K562 (cell line): Measurements from ENCODE around the gene NKAPL. TPM values are rescaled to one million over a fixed set of nuclear protein-coding genes. Genes with fewer than 3 reads are reported as not detected.
A peak's percentile ranks its signal among the peaks of the same experiment; 100 is the strongest.

Experiments
- ATF6 ChIP-seq: sonication (generic); formaldehyde crosslinking; IDR thresholded peaks from 2 replicates; pipeline ENCODE4 v1.4.0; 2020; ENCODE audit warnings: mild to moderate bottlenecking, missing genetic modification reagents
- BRD4 ChIP-seq: fragments of 200-600 bp; sonication (generic); IDR thresholded peaks from 2 replicates; pipeline ENCODE4 v1.6.1; 2017; ENCODE audit warnings: inconsistent platforms
- BRD9 ChIP-seq: fragments of 450-650 bp; IDR thresholded peaks from 2 replicates; pipeline ENCODE4 v1.6.1; 2018; ENCODE audit warnings: low read depth; ENCODE audit not compliant: partially characterized antibody
- CBFA2T3 ChIP-seq: fragments of 450-650 bp; IDR thresholded peaks from 2 replicates; pipeline ENCODE4 v1.6.1; 2017
- CBFB ChIP-seq: sonication (generic); formaldehyde crosslinking; IDR thresholded peaks from 2 replicates; pipeline ENCODE4 v1.4.0; 2020; ENCODE audit warnings: mild to moderate bottlenecking, missing genetic modification reagents
- CBX1 ChIP-seq: sonication (generic); IDR thresholded peaks from 2 replicates; pipeline ENCODE4 v1.6.1; 2016; ENCODE audit warnings: antibody characterized with exemption, low read depth, mild to moderate bottlenecking
- CXXC5 ChIP-seq: fragments of 250-450 bp; sonication (Bioruptor Pico); IDR thresholded peaks from 2 replicates; pipeline ENCODE4 v1.8.0; 2022; ENCODE audit warnings: inconsistent platforms, mild to moderate bottlenecking, moderate library complexity
- HNRNPL ChIP-seq: fragments of 200-400 bp; formaldehyde crosslinking; IDR thresholded peaks from 2 replicates; pipeline ENCODE4 v1.6.1; 2017; ENCODE audit warnings: low read depth, mild to moderate bottlenecking, low read length
- KHSRP ChIP-seq: fragments of 450-650 bp; IDR thresholded peaks from 2 replicates; pipeline ENCODE4 v1.6.1; 2017
- NEUROD1 ChIP-seq: fragments of 150-350 bp; IDR thresholded peaks from 2 replicates; pipeline ENCODE4 v1.6.1; 2014; ENCODE audit warnings: borderline replicate concordance, low read length, low read depth; ENCODE audit not compliant: partially characterized antibody
- POLR2B ChIP-seq: fragments of 450-650 bp; IDR thresholded peaks from 2 replicates; pipeline ENCODE4 v1.6.1; 2018; ENCODE audit warnings: low read depth; ENCODE audit not compliant: partially characterized antibody
- POLR2G ChIP-seq: fragments of 200-400 bp; formaldehyde crosslinking; IDR thresholded peaks from 2 replicates; pipeline ENCODE4 v1.6.1; 2017; ENCODE audit warnings: low read depth, mild to moderate bottlenecking, antibody characterized with exemption, low read length, moderate library complexity
- RB1 ChIP-seq: fragments of 450-650 bp; IDR thresholded peaks from 2 replicates; pipeline ENCODE4 v1.6.1; 2017; ENCODE audit warnings: low read depth, mild to moderate bottlenecking
- RBM15 ChIP-seq: fragments of 200-400 bp; formaldehyde crosslinking; IDR thresholded peaks from 2 replicates; pipeline ENCODE4 v1.6.1; 2018; ENCODE audit warnings: mild to moderate bottlenecking, low read length, moderate library complexity; ENCODE audit not compliant: insufficient read depth
- RFX5 ChIP-seq: IDR thresholded peaks from 2 replicates; pipeline ENCODE4 v1.6.1; 2011; ENCODE audit warnings: low read depth, mild to moderate bottlenecking, improper control_type of control experiment, low read length
- SMAD2 ChIP-seq: fragments of 150-350 bp; IDR thresholded peaks from 2 replicates; pipeline ENCODE4 v1.6.1; 2014; ENCODE audit warnings: low read depth, mild to moderate bottlenecking, low read length
- SNIP1 ChIP-seq: fragments of 450-650 bp; IDR thresholded peaks from 2 replicates; pipeline ENCODE4 v1.7.1; 2017; ENCODE audit warnings: low read depth, mild to moderate bottlenecking
- SREBF1 ChIP-seq: fragments of 150-350 bp; IDR thresholded peaks from 2 replicates; pipeline ENCODE4 v1.6.1; 2014; ENCODE audit warnings: antibody characterized with exemption, low read depth, low read length, borderline replicate concordance
- SRSF1 ChIP-seq: fragments of 200-400 bp; formaldehyde crosslinking; IDR thresholded peaks from 2 replicates; pipeline ENCODE4 v1.6.1; 2017; ENCODE audit warnings: mild to moderate bottlenecking, low read depth, low read length, moderate library complexity
- YY1 ChIP-seq, 3 experiments: IDR thresholded peaks; 2 replicates each; pipeline ENCODE4 v1.6.1; 2011; ENCODE audit warnings: low read length in 2 of 3, mild to moderate bottlenecking in 2 of 3, moderate library complexity in 2 of 3, borderline replicate concordance in 1 of 3, control low read depth in 1 of 3, low read depth in 1 of 3; ENCODE audit not compliant: insufficient read depth in 3 of 3, insufficient replicate concordance in 2 of 3, control insufficient read depth in 1 of 3, insufficient read length in 1 of 3; ENCODE audit errors: extremely low read depth in 1 of 3
- ZBTB11 ChIP-seq, 3 experiments: fragments of 200-800 bp in 1 of 3; fragments of 250-450 bp in 1 of 3; fragments of 450-650 bp in 1 of 3; sonication (Bioruptor Pico) in 1 of 3; sonication (Bioruptor generic) in 1 of 3; formaldehyde crosslinking in 1 of 3; IDR thresholded peaks; 2 replicates each; pipeline versions ENCODE4 v1.6.1 to v1.8.0; 2016 to 2022; ENCODE audit warnings: mild to moderate bottlenecking in 2 of 3, missing genetic modification characterization in 2 of 3, missing compliant biosample characterization in 1 of 3, moderate library complexity in 1 of 3
- polyA plus RNA-seq, 8 experiments: library from polyadenylated mRNA; depleted of rRNA in 4 of 8; stranded (reverse) in 5 of 8; unstranded in 3 of 8; fragments of >200 nt; fragmentation: Nextera tagmentation in 2 of 8; fragmentation: Illumina TruSeq in 1 of 8; extraction: Ambion mirVana in 2 of 8; extraction: Trizol in 1 of 8; gene quantifications; 2 replicates each; pipeline versions ENCODE4 v1.2.1 to v1.2.3, GENCODE V29; 2011 to 2014; ENCODE audit warnings: inconsistent platforms in 1 of 8, missing spikeins in 1 of 8
- total RNA-seq, 7 experiments: library from RNA; depleted of rRNA in 6 of 7; stranded (reverse); fragments of >200 nt in 6 of 7; fragmentation: Illumina TruSeq in 2 of 7; extraction: Trizol in 2 of 7; gene quantifications; 2 replicates each; pipeline versions ENCODE4 v1.2.1 to v1.2.3, GENCODE V29; 2011 to 2021; ENCODE audit warnings: low replicate concordance in 1 of 7

Gene NKAPL
- total and polyA plus RNA-seq, 9 of the 15 experiments (the other 6 are each of a cell fraction or from before 2014, with no cell fraction given) = not detected

GRCh38 chr6:28218312-28219248 is 40.5 kb upstream of the NKAPL start (continued):
- TF ChIP-seq SREBF1 (no peak), RB1 (peak; percentile 50), HNRNPL (0 out of 2 replicates have a peak, but pooled peaks have one; percentile 36), SNIP1 (no peak), SRSF1 (no peak), ATF6 (CRISPR knock-in tag) (peak; percentile 17; the same call in 1 of the 2 replicates), CXXC5 (peak; percentile 90), RFX5 (no peak), KHSRP (no peak), BRD4 (peak; percentile 10; the same call in 1 of the 2 replicates), YY1 (IDR thresholded peaks at IDR 0.05; ENCODE audit: borderline replicate concordance in 1 of 3, control insufficient read depth in 1 of 3, extremely low read depth in 1 of 3, insufficient read depth in 3 of 3, insufficient read length in 1 of 3, insufficient replicate concordance in 2 of 3, low read depth in 1 of 3, low read length in 2 of 3) (peak in 1 of 3 experiments; percentile 12), CBX1 (peak; percentile 74; the same call in 1 of the 2 replicates), CBFB (CRISPR knock-in tag) (0 out of 2 replicates have a peak, but pooled peaks have one; percentile 40), POLR2B (peak; percentile 79), NEUROD1 (peak; percentile 59), ZBTB11 (CRISPR knock-in tag; IDR thresholded peaks at IDR 0.05) (peak in 2 of 3 experiments; percentile 66 to 97; a peak in 4 of 6 replicates), SMAD2 (no peak), POLR2G (peak; percentile 92), RBM15 (no peak), CBFA2T3 (no peak), BRD9 (no peak)
